B cell (primary cell): ENCODE results near the gene AMPH.

Experiments
- EZH2 ChIP-seq: IDR thresholded peaks from 2 replicates; pipeline ENCODE4 v1.6.1; 2012; ENCODE audit warnings: borderline replicate concordance, low read depth, mild to moderate bottlenecking, moderate library complexity, low read length; ENCODE audit not compliant: insufficient read depth, poor library complexity, severe bottlenecking
- TF ChIP-seq, protein P1 (sequence below): fragments of 200-600 bp; IDR thresholded peaks from one replicate; pipeline ENCODE4 v1.8.0; 2022; ENCODE audit warnings: antibody characterized with exemption, mild to moderate bottlenecking

- TF ChIP-seq EZH2 = no peak
- TF ChIP-seq, protein P1, sequence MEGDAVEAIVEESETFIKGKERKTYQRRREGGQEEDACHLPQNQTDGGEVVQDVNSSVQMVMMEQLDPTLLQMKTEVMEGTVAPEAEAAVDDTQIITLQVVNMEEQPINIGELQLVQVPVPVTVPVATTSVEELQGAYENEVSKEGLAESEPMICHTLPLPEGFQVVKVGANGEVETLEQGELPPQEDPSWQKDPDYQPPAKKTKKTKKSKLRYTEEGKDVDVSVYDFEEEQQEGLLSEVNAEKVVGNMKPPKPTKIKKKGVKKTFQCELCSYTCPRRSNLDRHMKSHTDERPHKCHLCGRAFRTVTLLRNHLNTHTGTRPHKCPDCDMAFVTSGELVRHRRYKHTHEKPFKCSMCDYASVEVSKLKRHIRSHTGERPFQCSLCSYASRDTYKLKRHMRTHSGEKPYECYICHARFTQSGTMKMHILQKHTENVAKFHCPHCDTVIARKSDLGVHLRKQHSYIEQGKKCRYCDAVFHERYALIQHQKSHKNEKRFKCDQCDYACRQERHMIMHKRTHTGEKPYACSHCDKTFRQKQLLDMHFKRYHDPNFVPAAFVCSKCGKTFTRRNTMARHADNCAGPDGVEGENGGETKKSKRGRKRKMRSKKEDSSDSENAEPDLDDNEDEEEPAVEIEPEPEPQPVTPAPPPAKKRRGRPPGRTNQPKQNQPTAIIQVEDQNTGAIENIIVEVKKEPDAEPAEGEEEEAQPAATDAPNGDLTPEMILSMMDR = no peak
These were observed 296.1 kb downstream of the AMPH start for GRCh38 chr7:38335128-38335491.
